GM12878 (cell line): ENCODE results near the gene KBTBD13. TPM values are rescaled to one million over a fixed set of nuclear protein-coding genes. Genes with fewer than 3 reads are reported as not detected.
"Not testable (repeated sequence)": the region's sequence is repeated elsewhere in the genome, so short reads cannot be mapped to it uniquely, and the experiment has no call there.

Source experiments
- ATAC-seq: fragments of 200-7000 bp; cut with Tn5 transposase; 3 replicates; pipeline ENCODE4 v1.9.1; 2020; ENCODE audit warnings: mild to moderate bottlenecking, moderate library complexity
- BruUV-seq: library from RNA; stranded (reverse); fragments of 400-500 nt; replicated peaks from 2 replicates; lab custom pipeline; 2021; lab: Mats Ljungman, UMichigan
- CTCF ChIA-PET: fragments of 300-600 bp; sonication (Branson Sonifier 250); formaldehyde crosslinking; extraction: SDS; loops from one replicate; lab custom pipeline; 2021; ENCODE audit warnings: inconsistent platforms; lab: Yijun Ruan, JAX
- POLR2A ChIA-PET: fragments of 350-600 bp; formaldehyde crosslinking; extraction: SDS; loops from one replicate; lab custom pipeline; 2021; ENCODE audit warnings: inconsistent platforms; lab: Charles Lee
- RAD21 ChIA-PET: fragments of 300-600 bp; sonication (Branson Sonifier 250); formaldehyde crosslinking; loops from one replicate; lab custom pipeline; 2023; ENCODE audit warnings: antibody characterized with exemption; ENCODE audit not compliant: unreplicated experiment; lab: Charles Lee
- SMC1A ChIA-PET: fragments of 300-600 bp; sonication (Branson Sonifier 250); formaldehyde crosslinking; loops from one replicate; lab custom pipeline; 2023; ENCODE audit not compliant: unreplicated experiment, uncharacterized antibody; lab: Charles Lee
- DNase-seq: peaks from one replicate; pipeline ENCODE4 v3.0.0-alpha.2; 2011; ENCODE audit warnings: low read depth, low spot score
- FAIRE-seq: peaks from 3 replicates; lab custom pipeline; 2011; peaks lifted over from hg19 to GRCh38; lab: Jason Lieb, UNC
- H2AFZ ChIP-seq: 2 replicates; pipeline ENCODE4 v1.6.0; 2011; ENCODE audit warnings: low read depth, low read length, control low read depth; ENCODE audit not compliant: control insufficient read depth
- H3K27ac ChIP-seq: 2 replicates; pipeline ENCODE4 v1.5.1; 2011; ENCODE audit warnings: control low read depth; ENCODE audit not compliant: control insufficient read depth, insufficient read depth
- H3K27me3 ChIP-seq, 2 experiments: replicated peaks in 1 of 2; 2 replicates each; pipeline versions ENCODE4 v1.6.0 to v1.6.1; 2011; ENCODE audit warnings: low read length in 1 of 2; ENCODE audit not compliant: control insufficient read depth in 2 of 2, insufficient read depth in 2 of 2
- H3K36me3 ChIP-seq, 2 experiments: 2 replicates each; pipeline ENCODE4 v1.5.1; 2011; ENCODE audit warnings: low read length in 1 of 2; ENCODE audit not compliant: control insufficient read depth in 2 of 2, insufficient read depth in 2 of 2
- H3K4me1 ChIP-seq: 2 replicates; pipeline ENCODE4 v1.6.1; 2011; ENCODE audit warnings: mild to moderate bottlenecking, low read length, moderate library complexity, mixed read lengths; ENCODE audit not compliant: control insufficient read depth, insufficient read depth
- H3K4me2 ChIP-seq: 2 replicates; pipeline ENCODE4 v1.6.0; 2011; ENCODE audit warnings: control low read depth; ENCODE audit not compliant: control insufficient read depth, insufficient read depth
- H3K4me3 ChIP-seq: fragments of 200-600 bp; sonication (generic); 2 replicates; pipeline ENCODE4 v1.5.1; 2016
- H3K79me2 ChIP-seq: 2 replicates; pipeline ENCODE4 v1.6.0; 2011; ENCODE audit warnings: low read length; ENCODE audit not compliant: control insufficient read depth, insufficient read depth
- H3K9ac ChIP-seq: 2 replicates; pipeline ENCODE4 v1.8.0; 2011; ENCODE audit warnings: low read length, control low read depth, mixed read lengths; ENCODE audit not compliant: control insufficient read depth, insufficient read depth
- H3K9me3 ChIP-seq: replicated peaks from 3 replicates; pipeline ENCODE4 v1.5.1; 2011; ENCODE audit warnings: mild to moderate bottlenecking, low read length; ENCODE audit not compliant: control insufficient read depth, insufficient read depth
- H4K20me1 ChIP-seq: 2 replicates; pipeline ENCODE4 v1.6.0; 2011; ENCODE audit not compliant: control insufficient read depth, insufficient read depth
- BCLAF1 ChIP-seq: fragments of 450-650 bp; IDR thresholded peaks from 2 replicates; pipeline ENCODE4 v1.6.1; 2017; ENCODE audit warnings: antibody characterized with exemption, mild to moderate bottlenecking, moderate library complexity
- BHLHE40 ChIP-seq, 2 experiments: fragments of 450-650 bp in 1 of 2; IDR thresholded peaks; 2 replicates each; pipeline ENCODE4 v1.6.1; 2011 to 2017; ENCODE audit warnings: low read depth in 2 of 2, borderline replicate concordance in 1 of 2, improper control_type of control experiment in 1 of 2, low read length in 1 of 2, mild to moderate bottlenecking in 1 of 2
- ELK1 ChIP-seq: IDR thresholded peaks from 2 replicates; pipeline ENCODE4 v1.6.1; 2012; ENCODE audit warnings: low read depth, low read length, improper control_type of control experiment
- MTA3 ChIP-seq: IDR thresholded peaks from 2 replicates; pipeline ENCODE4 v1.6.1; 2012; ENCODE audit warnings: low read length, inconsistent platforms, borderline replicate concordance
- SIX5 ChIP-seq: IDR thresholded peaks from 2 replicates; pipeline ENCODE4 v1.6.1; 2011; ENCODE audit warnings: mild to moderate bottlenecking, low read depth, low read length, moderate library complexity; ENCODE audit not compliant: severe bottlenecking
- SPI1 ChIP-seq: IDR thresholded peaks from 2 replicates; pipeline ENCODE4 v1.6.1; 2011; ENCODE audit warnings: low read depth, mild to moderate bottlenecking, low read length, moderate library complexity, borderline replicate concordance; ENCODE audit not compliant: insufficient read depth
- SUZ12 ChIP-seq: fragments of 200-600 bp; sonication (generic); IDR thresholded peaks from one replicate; pipeline ENCODE4 v1.6.1; 2018; ENCODE audit warnings: antibody characterized with exemption, mild to moderate bottlenecking; ENCODE audit not compliant: unreplicated experiment
- ZNF274 ChIP-seq: IDR thresholded peaks from one replicate; pipeline ENCODE4 v1.8.0; 2011; ENCODE audit not compliant: insufficient read length, insufficient read depth
- WGBS: methylation state at CpG from one replicate; pipeline ENCODE4 v1.1.6; 2016; ENCODE audit warnings: low lambda C conversion rate; ENCODE audit not compliant: insufficient replicate concordance, insufficient coverage; ENCODE audit errors: missing lambda C conversion rate; 5-methylcytosine and 5-hydroxymethylcytosine counted together
- in situ Hi-C: fragments of 300-500 bp; cut with MboI; formaldehyde crosslinking; loops from 9 replicates; pipeline ENCODE4 v1.14.3; 2018; ENCODE audit warnings: mixed read lengths
- intact Hi-C: fragments of 100-400 bp; cut with micrococcal nuclease; formaldehyde crosslinking; loops from one replicate; pipeline ENCODE4 v1.14.2; 2022; ENCODE audit not compliant: unreplicated experiment
- polyA plus RNA-seq, 11 experiments: library from polyadenylated mRNA; depleted of rRNA in 4 of 11; unstranded in 6 of 11; stranded (reverse) in 5 of 11; fragments of >200 nt; fragmentation: Nextera tagmentation in 4 of 11; fragmentation: Illumina TruSeq in 1 of 11; extraction: Ambion mirVana in 4 of 11; extraction: Trizol in 1 of 11; gene quantifications; 1 replicate in 1 of 11; 2 replicates in 10 of 11; pipeline versions ENCODE4 v1.2.1 to v1.2.3, GENCODE V29; 2011 to 2016; ENCODE audit warnings: inconsistent platforms in 2 of 11, missing spikeins in 2 of 11, low read depth in 1 of 11
- total RNA-seq, 4 experiments: library from RNA; depleted of rRNA in 3 of 4; stranded (reverse); fragments of >200 nt in 3 of 4; fragmentation: Illumina TruSeq in 1 of 4; extraction: Trizol in 1 of 4; gene quantifications; 2 replicates each; pipeline versions ENCODE4 v1.2.1 to v1.2.3, GENCODE V29; 2013 to 2021

Gene KBTBD13
- total and polyA plus RNA-seq, 10 of the 15 experiments (the other 5 are each of a cell fraction or from before 2014, with no cell fraction given) = 0.06 TPM; not detected in 9

GRCh38 chr15:65075607-65076395, 745 bp upstream of the KBTBD13 start:
- SMC1A ChIA-PET, H2AFZ ChIP-seq, H4K20me1 ChIP-seq, DNase-seq, H3K36me3 ChIP-seq, H3K27me3 ChIP-seq, BruUV-seq, H3K4me3 ChIP-seq, H3K4me1 ChIP-seq, FAIRE-seq, H3K4me2 ChIP-seq, H3K27ac ChIP-seq, ATAC-seq, H3K9me3 ChIP-seq, intact Hi-C loops, H3K9ac ChIP-seq, H3K79me2 ChIP-seq, POLR2A ChIA-PET, in situ Hi-C loops: not testable (repeated sequence)
- RAD21 ChIA-PET = interaction anchor here (1.2 kb wide), 1 partner anchor 41 kb away, joined by 3 read pairs; no protein-coding TSS in a partner anchor
- WGBS = 70% methylated on average over 12 of the region's 12 CpGs
- CTCF ChIA-PET = interaction anchor here (0.8 to 2.6 kb wide), 2 partner anchors 42 kb away, joined by 3 to 17 read pairs; no protein-coding TSS in a partner anchor

GRCh38 chr15:65077291-65077980, 890 bp downstream of the KBTBD13 start:
- ATAC-seq (no peak), DNase-seq (no peak), FAIRE-seq (no peak)
- ChIA-PET CTCF (interaction anchor here (1.1 to 2.6 kb wide), 4 partner anchors 15 to 347 kb away, joined by 3 to 17 read pairs (median 4); no protein-coding TSS in a partner anchor), POLR2A (interaction anchor here (1.0 kb wide), 1 partner anchor 11 kb away, joined by 3 read pairs; no protein-coding TSS in a partner anchor), SMC1A (no interaction called here), RAD21 (interaction anchor here (1.6 kb wide), 1 partner anchor 23 kb away, joined by 8 read pairs; no protein-coding TSS in a partner anchor)
- H3K79me2 ChIP-seq = no peaks in the 10 kb centered on the region
- H4K20me1 ChIP-seq = peaks cover 3% of the 10 kb centered on the region; the same call in 1 of the 2 replicates
- no peaks in the 10 kb centered on the region for H3K27me3 ChIP-seq
- H2AFZ ChIP-seq = no peak overlapping the region
- no peak overlapping the region for H3K27ac ChIP-seq
- no peaks in the 10 kb centered on the region for H3K36me3 ChIP-seq
- no peaks in the 10 kb centered on the region for H3K4me1 ChIP-seq
- 87% methylated on average over 64 of the region's 85 CpGs for WGBS
- in situ Hi-C loops (no loop called here), intact Hi-C loops (no loop called here)
- BruUV-seq = no TSS peak
- no peaks in the 10 kb centered on the region for H3K9me3 ChIP-seq
- H3K9ac ChIP-seq = no peak overlapping the region
- H3K4me3 ChIP-seq = no peak overlapping the region
- no peak overlapping the region for H3K4me2 ChIP-seq
- TF ChIP-seq BHLHE40 (IDR thresholded peaks at IDR 0.05; ENCODE audit: borderline replicate concordance in 1 of 2, low read depth in 2 of 2, low read length in 1 of 2) = no peak
- no peak for TF ChIP-seq BCLAF1
- TF ChIP-seq ELK1 = no peak
- TF ChIP-seq SUZ12 = no peak
- no peak for TF ChIP-seq ZNF274
- TF ChIP-seq SIX5 = no peak
- TF ChIP-seq SPI1 = no peak
- no peak for TF ChIP-seq MTA3
